Skeletal muscle satellite cell (primary cell): ENCODE results near the gene RGL1.

Experiments
- H3K27me3 ChIP-seq: 2 replicates; pipeline ENCODE4 v1.7.0; 2013; ENCODE audit warnings: low read length; ENCODE audit not compliant: control insufficient read depth, insufficient read depth
- H3K36me3 ChIP-seq: 2 replicates; pipeline ENCODE4 v1.7.0; 2013; ENCODE audit warnings: mild to moderate bottlenecking, control low read depth, low read length; ENCODE audit not compliant: insufficient read depth
- H3K4me1 ChIP-seq: 2 replicates; pipeline ENCODE4 v1.7.0; 2013; ENCODE audit warnings: low read length; ENCODE audit not compliant: control insufficient read depth, insufficient read depth
- H3K4me2 ChIP-seq: 2 replicates; pipeline ENCODE4 v1.7.0; 2013; ENCODE audit warnings: mild to moderate bottlenecking, low read length
- H3K4me3 ChIP-seq: 2 replicates; pipeline ENCODE4 v1.7.0; 2013; ENCODE audit warnings: low read length
- H3K9ac ChIP-seq: 2 replicates; pipeline ENCODE4 v1.7.0; 2013; ENCODE audit warnings: mild to moderate bottlenecking, low read depth, low read length, moderate library complexity
- H3K9me3 ChIP-seq: replicated peaks from 2 replicates; pipeline ENCODE4 v1.7.0; 2013; ENCODE audit warnings: mild to moderate bottlenecking, control low read depth, low read length

RGL1 gene

GRCh38 chr1:183871142-183871541 lies 66.2 kb downstream of the RGL1 start:
- H3K9ac ChIP-seq, result no peak overlapping the region
- H3K4me3 ChIP-seq, result no peak overlapping the region
- H3K9me3 ChIP-seq, result no peaks in the 10 kb centered on the region

GRCh38 chr1:183871601-183872000 lies 66.7 kb downstream of the RGL1 start:
- Histone ChIP-seq H3K4me2 (no peak overlapping the region), H3K9me3 (no peaks in the 10 kb centered on the region), H3K4me1 (peaks cover 12% of the 10 kb centered on the region), H3K4me3 (no peak overlapping the region), H3K27me3 (no peaks in the 10 kb centered on the region), H3K9ac (no peak overlapping the region), H3K36me3 (no peaks in the 10 kb centered on the region)

More at GRCh38 chr1:183871142-183871541, 66.2 kb downstream of the RGL1 start:
- no peaks in the 10 kb centered on the region for H3K36me3 ChIP-seq
- H3K4me1 ChIP-seq, result peaks cover 12% of the 10 kb centered on the region
- H3K4me2 ChIP-seq, result no peak overlapping the region
- no peaks in the 10 kb centered on the region for H3K27me3 ChIP-seq

GRCh38 chr1:183872403-183872802 lies 67.5 kb downstream of the RGL1 start:
- H3K4me1 ChIP-seq, result peaks cover 12% of the 10 kb centered on the region
- no peak overlapping the region for H3K9ac ChIP-seq
- H3K4me2 ChIP-seq, result no peak overlapping the region
- H3K36me3 ChIP-seq, result no peaks in the 10 kb centered on the region
- H3K27me3 ChIP-seq, result no peaks in the 10 kb centered on the region
- H3K4me3 ChIP-seq, result no peak overlapping the region
- H3K9me3 ChIP-seq, result no peaks in the 10 kb centered on the region

DNA sequence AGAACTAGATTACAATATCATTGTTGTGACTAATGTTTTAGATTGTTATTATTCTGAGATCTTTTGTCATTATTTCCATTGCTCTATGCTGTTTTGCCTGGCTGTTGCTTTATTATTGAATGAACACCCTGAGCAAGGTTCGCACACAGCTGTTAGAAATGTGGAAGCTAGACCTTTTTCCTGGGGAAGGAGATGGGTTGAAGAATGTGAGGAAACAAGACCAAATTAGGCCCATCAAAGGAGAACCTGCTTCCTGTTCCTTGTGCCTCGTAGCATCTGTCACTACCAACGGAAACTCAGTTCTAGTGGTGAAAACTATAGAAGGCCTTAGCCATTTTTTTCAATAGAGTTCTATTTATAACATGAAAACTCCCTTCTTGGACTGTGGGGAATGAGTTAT lies 68.7 kb downstream of the RGL1 start:
- no peaks in the 10 kb centered on the region for H3K9me3 ChIP-seq
- H3K9ac ChIP-seq, result no peak overlapping the region
- H3K4me3 ChIP-seq, result no peak overlapping the region
- peaks cover 12% of the 10 kb centered on the region for H3K4me1 ChIP-seq
- no peak overlapping the region for H3K4me2 ChIP-seq
- no peaks in the 10 kb centered on the region for H3K36me3 ChIP-seq
- no peaks in the 10 kb centered on the region for H3K27me3 ChIP-seq

- Histone ChIP-seq H3K4me1 (peaks cover 11% of the 10 kb centered on the region), H3K4me2 (no peak overlapping the region), H3K36me3 (no peaks in the 10 kb centered on the region), H3K9ac (no peak overlapping the region), H3K4me3 (no peak overlapping the region), H3K9me3 (no peaks in the 10 kb centered on the region), H3K27me3 (no peaks in the 10 kb centered on the region)
These were observed 71.4 kb downstream of the RGL1 start for GRCh38 chr1:183876309-183876708.

DNA sequence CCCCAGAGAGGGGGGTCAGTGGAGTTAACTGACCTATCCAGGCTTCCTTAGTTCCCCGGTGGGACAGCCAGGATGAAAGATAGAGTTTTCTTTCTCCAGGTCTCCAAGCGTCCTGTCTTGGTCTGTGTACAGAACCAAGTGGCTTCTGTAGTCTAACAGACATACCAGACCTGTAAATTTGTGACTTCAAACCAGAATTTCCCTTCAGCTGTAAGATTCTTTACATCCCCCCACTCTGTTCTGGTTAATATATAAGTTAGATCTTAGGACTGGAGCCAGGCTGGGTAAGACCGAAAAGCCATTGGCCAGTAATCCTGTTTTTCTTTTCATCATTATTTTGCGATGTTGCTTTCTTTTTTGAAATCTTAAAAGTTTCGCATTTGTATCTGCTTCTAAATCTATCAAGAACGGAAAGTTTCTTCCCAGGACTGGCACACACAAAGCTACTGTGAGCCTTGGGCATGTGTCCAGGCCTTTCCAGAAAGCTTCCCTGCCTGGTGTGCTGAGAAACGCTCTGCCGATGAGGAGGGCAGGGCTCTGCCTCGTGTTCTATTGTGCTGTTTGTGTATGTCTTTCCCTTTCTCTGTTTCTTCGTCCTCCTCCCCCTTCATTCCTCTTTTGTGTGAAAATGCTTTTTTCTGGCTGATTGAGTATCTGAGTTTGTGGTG lies 72.3 kb downstream of the RGL1 start:
- Histone ChIP-seq H3K36me3 (no peaks in the 10 kb centered on the region), H3K4me2 (no peak overlapping the region), H3K9ac (no peak overlapping the region), H3K4me1 (peaks cover 17% of the 10 kb centered on the region), H3K4me3 (no peak overlapping the region), H3K9me3 (no peaks in the 10 kb centered on the region), H3K27me3 (no peaks in the 10 kb centered on the region)

GRCh38 chr1:183879494-183879893 lies 74.6 kb downstream of the RGL1 start:
- Histone ChIP-seq H3K4me1 (peaks cover 20% of the 10 kb centered on the region), H3K9me3 (no peaks in the 10 kb centered on the region), H3K4me3 (no peak overlapping the region), H3K36me3 (no peaks in the 10 kb centered on the region), H3K4me2 (no peak overlapping the region), H3K27me3 (no peaks in the 10 kb centered on the region), H3K9ac (no peak overlapping the region)

GRCh38 chr1:183879966-183880365 lies 75.0 kb downstream of the RGL1 start:
- no peaks in the 10 kb centered on the region for H3K27me3 ChIP-seq
- H3K36me3 ChIP-seq, result no peaks in the 10 kb centered on the region
- H3K4me2 ChIP-seq, result no peak overlapping the region
- H3K4me1 ChIP-seq, result peaks cover 20% of the 10 kb centered on the region
- no peaks in the 10 kb centered on the region for H3K9me3 ChIP-seq
- no peak overlapping the region for H3K9ac ChIP-seq
- H3K4me3 ChIP-seq, result no peak overlapping the region

- H3K9ac ChIP-seq, result no peak overlapping the region
- H3K27me3 ChIP-seq, result no peaks in the 10 kb centered on the region
- no peaks in the 10 kb centered on the region for H3K36me3 ChIP-seq
- H3K9me3 ChIP-seq, result no peaks in the 10 kb centered on the region
- H3K4me2 ChIP-seq, result no peak overlapping the region
- H3K4me1 ChIP-seq, result peaks cover 20% of the 10 kb centered on the region
- no peak overlapping the region for H3K4me3 ChIP-seq
These were observed 75.8 kb downstream of the RGL1 start for GRCh38 chr1:183880531-183881243.

DNA sequence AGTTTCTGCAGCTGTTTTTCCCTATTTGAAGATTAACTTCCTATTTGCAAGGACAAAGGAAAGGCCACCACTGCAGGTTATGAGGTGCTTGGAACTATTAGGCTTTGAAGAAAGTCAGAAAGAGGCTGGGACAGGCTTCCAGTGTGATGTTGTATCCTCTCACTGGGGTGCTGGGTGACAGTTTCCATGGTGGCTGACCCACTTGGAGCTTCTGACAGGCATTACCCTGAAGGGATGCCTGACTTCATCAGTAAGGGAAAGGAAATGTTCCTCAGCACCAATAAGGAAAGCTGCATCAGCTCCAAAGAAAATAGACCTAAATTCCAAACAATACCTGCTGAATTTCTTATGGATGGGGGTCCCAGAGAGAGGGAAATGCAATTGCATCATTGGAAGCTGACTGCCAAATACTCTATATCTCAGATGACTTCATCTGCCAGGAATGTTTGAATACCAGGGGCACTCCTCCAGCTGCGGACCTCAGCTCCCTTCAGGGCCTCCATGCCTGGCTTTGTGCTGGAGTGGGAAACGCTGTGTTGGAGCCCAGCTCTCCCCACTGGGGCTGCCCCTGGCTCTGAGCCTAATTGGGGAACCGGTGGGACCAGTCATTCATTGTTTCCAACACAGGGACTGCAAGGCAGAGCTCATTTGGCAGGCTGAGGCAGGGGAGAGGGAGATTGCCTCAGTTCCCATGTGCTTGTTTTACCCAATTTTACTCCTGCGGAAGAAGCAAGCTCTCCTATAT lies 76.6 kb downstream of the RGL1 start:
- Histone ChIP-seq H3K9me3 (no peaks in the 10 kb centered on the region), H3K4me2 (peak overlapping the region; percentile 29), H3K4me3 (no peak overlapping the region), H3K27me3 (no peaks in the 10 kb centered on the region), H3K4me1 (peaks cover 20% of the 10 kb centered on the region), H3K9ac (no peak overlapping the region), H3K36me3 (no peaks in the 10 kb centered on the region)

DNA sequence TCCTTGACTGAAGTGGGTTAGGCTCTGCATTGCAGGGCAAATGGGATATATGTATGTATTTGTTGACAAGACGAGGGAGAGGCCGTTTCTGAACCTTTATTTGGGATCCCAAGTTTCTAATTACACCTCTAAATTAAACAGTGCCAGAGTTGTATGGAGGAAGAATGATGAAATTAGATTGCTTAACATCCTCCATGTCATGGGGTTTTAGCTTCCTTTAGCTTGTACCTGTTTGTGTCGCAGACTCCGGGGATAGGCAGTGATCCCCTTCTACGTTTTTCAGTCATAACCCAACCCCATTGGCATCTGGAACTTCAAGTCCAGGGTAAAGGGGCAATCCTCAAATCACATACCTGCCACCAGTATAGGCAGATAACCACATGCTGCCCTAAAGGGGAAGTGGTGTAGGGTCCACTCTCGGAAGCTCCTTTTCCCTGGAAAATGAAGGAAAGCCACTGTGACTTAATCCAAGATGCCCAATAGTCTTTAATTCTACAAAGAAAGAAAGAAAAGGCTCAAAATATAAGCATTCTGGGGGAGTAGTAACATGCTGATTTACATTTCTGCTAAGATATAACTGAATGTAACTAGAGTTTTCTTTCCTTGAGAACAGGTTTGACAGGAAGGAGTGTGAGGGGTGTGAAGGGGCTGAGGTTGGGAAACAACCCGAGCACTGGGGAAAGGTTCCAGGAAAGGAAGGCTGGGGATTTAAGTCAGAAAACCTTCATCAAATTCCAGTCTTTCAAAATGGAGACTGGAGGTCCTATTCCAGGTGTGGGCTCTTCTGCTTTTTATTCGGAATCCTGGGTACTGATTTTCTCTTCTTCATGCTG lies 77.6 kb downstream of the RGL1 start:
- Histone ChIP-seq H3K27me3 (no peaks in the 10 kb centered on the region), H3K9me3 (no peaks in the 10 kb centered on the region), H3K9ac (no peak overlapping the region), H3K4me1 (peaks cover 23% of the 10 kb centered on the region), H3K4me3 (no peak overlapping the region), H3K4me2 (no peak overlapping the region), H3K36me3 (no peaks in the 10 kb centered on the region)
